ENCODE measurements around the gene EPS15.

EPS15 gene

DNA sequence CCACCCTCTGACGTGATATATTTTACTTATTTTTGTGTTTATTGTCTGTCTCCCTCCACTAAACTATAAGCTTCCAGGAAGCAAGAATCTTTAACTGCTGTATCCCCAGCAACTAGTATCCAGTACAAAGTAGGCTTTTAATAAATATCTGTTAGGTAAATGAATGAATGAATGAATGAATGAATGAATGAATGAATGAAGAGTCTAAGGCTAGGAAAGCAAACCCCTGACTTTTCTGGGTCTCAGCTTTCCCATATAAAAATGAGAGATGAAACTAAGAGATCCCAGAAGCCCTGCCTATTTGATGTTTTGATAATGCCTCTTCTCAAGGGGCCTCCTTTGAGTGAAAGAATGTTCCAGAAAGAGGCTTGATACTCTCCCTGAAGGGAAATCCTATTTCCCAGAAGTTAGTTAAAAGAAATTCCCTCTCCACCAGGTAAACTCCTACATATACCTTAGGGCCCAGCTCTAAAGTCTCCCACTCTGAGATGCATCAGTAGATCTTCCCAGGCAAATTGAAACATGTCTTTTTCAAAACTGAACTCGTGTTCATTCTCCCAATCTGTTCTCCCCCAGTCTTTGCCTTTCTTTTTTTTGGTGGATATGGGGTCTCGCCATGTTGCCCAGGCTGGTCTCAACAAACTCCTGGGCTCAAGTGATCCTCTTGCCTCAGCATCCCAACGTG lies 196.5 kb downstream of the EPS15 start:
- no peak for DNase-seq
- TF ChIP-seq GATA1 (IDR thresholded peaks at IDR 0.05; ENCODE audit: low read depth, low read length), result no peak
- no peak for TF ChIP-seq POLR2A (IDR thresholded peaks at IDR 0.05; ENCODE audit: low read length)

DNA sequence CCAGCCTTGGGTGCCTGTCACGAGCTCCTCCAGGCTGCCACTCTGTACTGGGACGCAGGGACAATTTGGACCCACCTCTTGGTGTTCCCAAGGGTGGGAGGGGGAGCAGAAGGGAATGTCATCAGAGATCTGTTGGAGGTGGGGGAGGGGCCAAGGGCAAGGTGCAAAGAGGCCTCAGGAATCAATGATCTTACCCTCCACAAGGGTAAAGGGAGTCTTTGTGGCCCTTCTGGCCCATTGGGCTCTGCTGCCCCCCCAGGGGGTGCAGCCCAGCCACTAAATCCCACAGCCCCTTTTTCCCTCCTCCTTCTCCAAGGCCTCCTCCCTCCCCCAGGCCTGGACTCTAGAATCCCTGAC lies 197.2 kb downstream of the EPS15 start:
- DNase-seq, result no peak
- TF ChIP-seq GATA1 (IDR thresholded peaks at IDR 0.05; ENCODE audit: low read depth, low read length) (no peak), POLR2A (IDR thresholded peaks at IDR 0.05; ENCODE audit: low read length) (no peak)

DNA sequence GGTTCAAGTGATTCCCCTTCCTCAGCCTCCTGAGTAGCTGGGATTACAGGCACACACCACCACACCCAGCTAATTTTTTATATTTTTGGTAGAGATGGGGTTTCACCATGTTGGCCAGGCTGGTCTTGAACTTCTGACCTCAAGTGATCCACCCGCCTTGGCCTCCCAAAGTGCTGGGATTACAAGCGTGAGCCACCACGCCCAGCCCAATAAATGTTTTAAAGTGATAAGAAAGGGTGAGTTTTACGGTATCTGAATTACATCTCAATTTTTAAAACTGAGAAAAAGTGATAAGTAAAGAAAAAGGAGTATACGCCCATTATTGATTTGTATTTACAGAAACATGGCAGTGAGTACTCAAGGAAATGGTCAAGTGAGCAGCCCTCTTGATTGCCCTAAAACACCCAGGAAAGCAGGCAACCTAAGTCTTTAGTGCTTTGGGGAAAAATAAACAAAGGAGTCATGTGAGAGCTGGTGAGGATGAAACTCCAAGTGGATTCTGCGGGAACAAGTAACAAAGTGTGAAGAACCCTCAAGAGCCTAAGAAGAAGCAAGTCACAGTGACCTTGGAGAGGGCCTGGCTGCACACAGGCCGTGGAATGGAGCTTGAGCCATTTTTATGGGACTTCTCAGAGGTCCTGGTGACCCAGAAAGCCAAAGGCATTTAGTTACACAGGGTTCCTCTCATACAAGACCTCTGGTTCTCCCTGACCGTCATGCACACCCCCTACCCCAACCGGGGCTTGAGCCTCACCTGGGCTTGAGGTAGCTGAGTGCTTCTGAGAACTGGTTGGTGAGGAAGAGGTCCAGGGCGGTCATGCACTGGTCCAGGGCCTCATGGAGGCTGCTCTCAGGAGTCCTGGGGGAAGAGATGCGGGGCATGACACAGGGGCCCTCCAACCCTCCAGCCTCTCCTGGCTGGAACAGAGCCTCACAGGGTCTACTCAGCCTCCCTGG lies 197.8 kb downstream of the EPS15 start:
- TF ChIP-seq POLR2A (IDR thresholded peaks at IDR 0.05; ENCODE audit: low read length) (no peak), GATA1 (IDR thresholded peaks at IDR 0.05; ENCODE audit: low read depth, low read length) (no peak)
- peak in 1 of 2 experiments; percentile 23 for DNase-seq

DNA sequence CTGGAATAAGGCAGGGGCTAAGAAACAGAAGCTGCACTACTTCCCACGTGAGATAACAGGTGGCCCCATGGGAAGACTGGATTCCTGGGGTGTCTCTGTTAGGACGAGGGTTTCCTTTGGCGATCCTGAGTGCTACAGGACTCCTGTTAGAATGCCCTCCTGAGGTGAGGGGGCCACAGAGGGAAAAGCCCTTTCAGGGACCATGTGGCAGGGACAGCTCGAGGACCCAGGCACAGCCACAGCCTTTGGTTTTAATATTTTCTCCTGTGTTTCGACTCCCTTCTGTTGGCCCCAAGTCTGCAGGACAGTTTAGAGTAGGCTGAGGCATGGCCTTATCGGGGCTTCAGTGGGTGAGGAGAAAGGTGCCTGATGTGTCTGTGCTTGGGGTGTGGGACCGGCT lies 201.3 kb downstream of the EPS15 start:
- DNase-seq, result no peak
- TF ChIP-seq POLR2A (IDR thresholded peaks at IDR 0.05; ENCODE audit: low read length) (no peak), GATA1 (IDR thresholded peaks at IDR 0.05; ENCODE audit: low read depth, low read length) (no peak)

DNA sequence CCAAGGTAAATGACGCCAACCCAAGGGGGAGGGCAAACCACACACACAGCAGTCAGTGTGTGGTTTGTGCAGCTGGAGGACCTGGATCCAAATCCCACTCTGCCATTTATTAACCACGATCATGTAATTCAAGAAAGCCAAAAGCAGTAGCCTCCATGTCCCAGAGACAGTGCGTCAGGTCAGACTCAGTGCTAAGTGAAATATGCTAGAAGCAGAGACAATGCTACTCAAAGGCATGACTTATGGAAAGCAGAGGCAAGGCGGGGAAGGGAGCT lies 202.3 kb downstream of the EPS15 start:
- TF ChIP-seq GATA1 (IDR thresholded peaks at IDR 0.05; ENCODE audit: low read depth, low read length), result no peak
- TF ChIP-seq POLR2A (IDR thresholded peaks at IDR 0.05; ENCODE audit: low read length), result no peak
- DNase-seq, result no peak

DNA sequence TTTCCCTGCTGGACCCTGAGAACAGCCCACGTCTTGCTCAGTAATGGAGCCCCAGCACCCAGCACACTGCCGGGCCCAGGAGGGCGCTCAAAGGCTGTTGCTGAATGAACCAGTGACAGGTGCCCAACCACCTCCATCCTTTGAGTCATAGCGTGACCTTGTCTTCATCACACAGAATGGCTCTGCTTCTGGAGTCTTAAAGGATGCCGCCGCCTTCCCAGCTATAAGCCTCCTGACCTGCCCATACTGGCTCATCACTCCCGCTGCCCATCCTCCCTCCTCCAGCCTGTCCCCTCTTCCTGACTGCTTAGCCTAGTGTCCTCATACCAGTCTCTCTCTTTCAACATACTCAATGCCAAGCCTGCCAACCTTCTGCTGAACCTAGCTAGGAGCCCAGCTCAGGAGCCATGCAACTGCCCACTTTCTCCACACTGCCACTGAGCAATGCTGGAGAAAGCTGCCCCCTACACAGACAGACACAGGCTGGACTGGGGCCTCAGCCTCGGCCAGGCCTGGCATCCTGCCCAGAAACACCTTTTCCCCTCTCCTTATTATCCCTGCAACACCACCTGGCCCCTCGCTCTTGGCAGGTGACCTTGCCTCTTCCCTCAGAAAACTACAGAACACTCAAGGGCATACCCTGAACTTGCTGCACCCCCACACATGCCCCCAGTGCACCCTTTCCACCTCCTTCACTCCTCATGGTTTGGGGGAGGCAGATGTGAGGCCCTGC lies 202.8 kb downstream of the EPS15 start:
- no peak for TF ChIP-seq POLR2A (IDR thresholded peaks at IDR 0.05; ENCODE audit: low read length)
- TF ChIP-seq GATA1 (IDR thresholded peaks at IDR 0.05; ENCODE audit: low read depth, low read length), result no peak
- no peak for DNase-seq

DNA sequence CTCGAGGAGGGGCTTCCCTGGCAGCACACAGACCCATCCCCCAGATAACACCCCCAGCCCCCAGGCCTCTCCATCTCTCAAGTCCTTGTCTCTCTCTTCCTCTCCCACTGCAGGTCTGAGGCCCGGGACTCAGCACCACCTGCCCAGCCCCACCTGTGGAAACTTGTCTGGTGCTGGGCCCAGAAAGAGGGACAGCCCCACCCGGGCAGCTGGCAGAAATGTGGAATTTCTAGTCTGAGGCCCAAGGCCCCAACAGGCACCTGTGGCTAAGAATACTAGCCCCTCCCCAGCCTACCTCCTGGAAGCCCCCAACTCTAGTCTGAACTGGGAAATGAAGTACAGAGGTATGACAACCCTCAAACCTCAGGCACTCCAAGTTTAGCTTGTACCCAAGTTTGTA lies 204.1 kb downstream of the EPS15 start:
- TF ChIP-seq GATA1 (IDR thresholded peaks at IDR 0.05; ENCODE audit: low read depth, low read length) (no peak), POLR2A (IDR thresholded peaks at IDR 0.05; ENCODE audit: low read length) (no peak)
- no peak for DNase-seq

DNA sequence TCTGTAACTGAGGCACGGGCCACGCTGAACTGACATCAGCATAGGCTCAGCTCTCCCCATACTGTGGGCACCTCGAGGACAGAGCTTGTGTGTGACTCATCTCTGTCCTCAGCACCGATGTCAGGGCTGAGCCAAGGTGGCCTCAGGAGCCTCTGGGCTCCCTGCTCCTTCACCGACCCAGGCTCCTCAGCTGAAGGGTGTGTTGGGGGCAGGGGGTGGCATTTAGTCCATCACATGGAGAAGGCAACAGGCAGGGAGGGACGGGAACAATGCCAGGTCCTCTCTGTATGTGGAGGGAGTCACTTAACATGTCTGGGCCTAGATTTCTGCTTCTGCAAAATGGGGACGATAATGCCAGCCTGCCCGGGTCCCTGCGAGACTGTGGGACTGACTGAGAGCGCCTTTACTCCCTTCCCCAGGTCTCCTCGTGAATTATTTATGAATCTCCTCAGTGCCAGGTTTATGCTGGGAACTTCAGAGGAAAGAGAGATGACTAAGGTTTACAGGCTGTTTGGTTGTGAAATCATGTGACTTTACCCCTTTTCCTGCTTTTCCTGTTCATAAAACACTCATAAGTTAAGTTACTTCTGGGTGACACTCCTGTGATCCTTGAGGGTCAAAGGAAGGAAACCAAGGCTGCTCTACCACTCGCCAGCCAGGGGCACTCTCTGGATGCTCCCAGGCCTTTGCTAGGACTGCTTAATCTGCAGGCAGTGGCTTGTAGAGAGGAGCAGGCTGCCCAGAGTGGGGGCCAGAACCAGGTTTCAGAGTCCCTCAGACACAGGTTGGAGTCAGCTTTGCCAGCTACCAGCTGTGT lies 204.9 kb downstream of the EPS15 start:
- no peak for TF ChIP-seq POLR2A (IDR thresholded peaks at IDR 0.05; ENCODE audit: low read length)
- no peak for TF ChIP-seq GATA1 (IDR thresholded peaks at IDR 0.05; ENCODE audit: low read depth, low read length)
- DNase-seq, result no peak

DNA sequence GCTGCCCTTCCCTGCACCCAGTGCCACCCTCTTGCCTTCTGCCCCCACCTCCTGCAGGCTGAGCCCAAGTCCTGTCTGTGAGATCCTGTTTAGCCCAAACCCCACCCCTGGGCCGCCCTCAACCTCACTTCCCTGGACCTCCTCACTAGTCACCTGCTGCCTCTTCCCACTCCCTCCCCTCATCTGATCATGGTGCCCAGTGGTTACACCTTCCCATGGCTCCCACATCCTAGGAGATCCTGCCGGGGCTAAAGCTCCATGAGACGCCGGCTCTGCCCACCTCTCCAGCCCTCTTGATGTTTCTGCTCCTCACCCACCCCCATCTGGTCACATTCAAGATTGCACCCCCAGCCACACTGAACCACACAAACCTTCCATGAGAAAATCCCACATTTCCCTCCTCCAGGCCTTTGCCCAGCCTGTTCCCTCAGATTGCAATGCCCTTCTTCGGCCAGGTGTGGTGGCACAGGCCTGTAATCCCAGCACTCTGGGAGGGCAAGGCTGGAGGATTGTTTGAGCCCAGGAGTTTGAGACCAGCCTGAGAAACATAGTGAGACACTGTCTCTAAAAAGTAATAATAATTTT lies 205.7 kb downstream of the EPS15 start:
- no peak for TF ChIP-seq POLR2A (IDR thresholded peaks at IDR 0.05; ENCODE audit: low read length)
- DNase-seq, result no peak

DNA sequence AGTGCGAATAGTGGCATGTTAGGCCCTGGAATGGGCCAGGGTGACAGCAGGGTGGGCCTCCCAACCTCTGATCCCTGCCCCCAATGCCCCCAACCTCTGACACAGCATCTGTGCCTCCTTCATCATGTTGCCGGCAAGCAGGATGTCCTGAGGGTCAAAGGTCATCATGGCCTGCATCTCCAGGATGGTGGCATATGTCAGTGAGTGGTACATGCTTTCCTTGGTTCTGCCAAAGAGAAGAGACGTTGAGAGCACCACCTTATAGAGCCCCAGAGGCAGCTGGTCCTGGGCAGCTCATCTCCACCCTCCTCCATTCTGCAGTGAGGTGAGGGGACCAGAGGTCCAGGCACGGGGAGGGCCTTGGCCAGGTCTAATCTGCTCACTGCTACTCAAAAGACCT lies 206.3 kb downstream of the EPS15 start:
- no peak for TF ChIP-seq GATA1 (IDR thresholded peaks at IDR 0.05; ENCODE audit: low read depth, low read length)
- TF ChIP-seq POLR2A (IDR thresholded peaks at IDR 0.05; ENCODE audit: low read length), result no peak
- no peak for DNase-seq

DNA sequence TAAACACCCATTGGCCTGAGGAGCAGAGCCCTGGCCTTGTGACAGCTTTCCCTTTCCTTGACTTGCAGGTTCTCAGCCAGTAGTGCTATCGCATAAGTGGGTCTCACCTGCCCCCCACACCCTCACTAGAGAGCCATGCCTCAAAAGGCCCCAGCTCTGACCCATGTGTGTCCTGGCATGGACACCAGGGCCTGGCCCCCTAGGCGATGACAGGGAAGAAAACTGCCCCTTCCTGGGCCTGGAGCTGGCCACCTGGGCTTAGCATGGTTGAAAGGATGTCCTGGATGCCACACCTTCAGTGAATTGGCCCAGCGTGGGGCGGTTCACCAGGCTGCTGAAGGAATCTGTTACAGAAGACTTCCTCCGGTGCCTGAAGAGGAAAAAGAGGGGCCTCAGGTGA lies 207.2 kb downstream of the EPS15 start:
- no peak for TF ChIP-seq POLR2A (IDR thresholded peaks at IDR 0.05; ENCODE audit: low read length)
- no peak for TF ChIP-seq GATA1 (IDR thresholded peaks at IDR 0.05; ENCODE audit: low read depth, low read length)
- DNase-seq, result no peak

DNA sequence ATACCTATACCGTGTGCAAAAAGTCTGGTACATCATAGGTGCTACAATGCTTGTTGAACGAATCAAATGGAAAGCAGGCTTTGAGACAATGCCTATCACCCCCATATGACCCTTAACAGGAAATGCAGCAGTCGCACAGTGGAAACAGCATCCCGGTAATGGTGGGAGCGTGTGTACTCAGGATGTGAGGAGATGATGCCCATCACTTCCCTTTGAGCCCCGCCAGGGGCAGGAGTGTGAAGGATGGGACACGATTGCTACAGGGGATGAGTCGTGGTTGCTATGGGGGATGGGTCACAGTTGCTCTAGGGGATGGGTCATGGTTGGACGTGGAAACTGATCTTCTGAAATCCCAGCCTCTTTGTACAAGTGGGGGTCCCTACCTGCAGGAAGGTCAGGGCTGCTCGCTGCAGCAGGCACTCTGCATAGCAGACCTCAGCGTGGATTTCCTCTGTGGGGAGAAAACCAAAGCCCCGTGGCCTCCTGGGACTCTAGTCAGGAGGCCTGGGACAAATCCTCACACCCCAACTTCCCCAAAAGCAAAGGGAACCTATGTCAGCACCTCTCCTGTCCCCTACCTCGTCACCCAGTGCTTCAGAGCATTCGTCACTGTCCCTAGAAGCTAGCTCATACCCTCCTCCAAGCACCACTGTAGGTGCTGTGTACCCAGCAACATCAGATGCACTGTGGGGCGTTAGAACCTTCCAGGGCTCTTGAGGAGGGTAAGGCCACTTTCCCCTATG lies 208.0 kb downstream of the EPS15 start:
- peak in 1 of 2 experiments; percentile 19 for DNase-seq
- no peak for TF ChIP-seq GATA1 (IDR thresholded peaks at IDR 0.05; ENCODE audit: low read depth, low read length)
- TF ChIP-seq POLR2A (IDR thresholded peaks at IDR 0.05; ENCODE audit: low read length), result no peak

DNA sequence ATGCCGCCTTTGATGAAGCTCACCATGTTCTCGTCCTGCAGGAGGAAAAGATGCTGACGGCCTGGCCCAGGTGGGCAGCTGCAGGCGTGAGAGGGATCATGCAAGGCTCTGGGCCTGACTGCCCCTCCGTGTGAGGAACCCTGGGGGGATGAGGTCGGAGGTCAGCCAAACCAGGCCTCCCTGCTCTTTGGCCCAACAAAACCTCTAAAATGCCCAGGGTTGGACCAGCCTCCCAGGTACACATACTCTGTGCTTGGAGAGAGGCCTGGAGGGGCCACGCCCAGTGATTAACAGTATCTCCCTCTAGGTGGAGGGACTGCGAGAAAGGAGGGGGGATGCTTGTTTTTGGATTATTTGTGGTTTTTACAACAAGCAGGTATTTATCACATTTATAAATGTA lies 209.8 kb downstream of the EPS15 start:
- no peak for TF ChIP-seq POLR2A (IDR thresholded peaks at IDR 0.05; ENCODE audit: low read length)
- no peak for TF ChIP-seq GATA1 (IDR thresholded peaks at IDR 0.05; ENCODE audit: low read depth, low read length)
- DNase-seq, result no peak
